IPS-18a (cell line): Measurements from ENCODE around the gene TEX2.
"Not testable (repeated sequence)": the region's sequence is repeated elsewhere in the genome, so short reads cannot be mapped to it uniquely, and the experiment has no call there.

ENCODE experiments used
- H3K27ac ChIP-seq: one replicate; pipeline ENCODE4 v1.5.1; 2013; ENCODE audit warnings: low read length
- H3K27me3 ChIP-seq: one replicate; pipeline ENCODE4 v1.6.1; 2013; ENCODE audit warnings: mild to moderate bottlenecking, low read length; ENCODE audit not compliant: control insufficient read depth, insufficient read depth
- H3K36me3 ChIP-seq: one replicate; pipeline ENCODE4 v1.6.1; 2013; ENCODE audit warnings: low read depth, low read length; ENCODE audit not compliant: control insufficient read depth
- H3K4me1 ChIP-seq: one replicate; pipeline ENCODE4 v1.6.1; 2013; ENCODE audit warnings: low read depth, low read length; ENCODE audit not compliant: control insufficient read depth
- H3K4me3 ChIP-seq: one replicate; pipeline ENCODE4 v1.5.1; 2013; ENCODE audit warnings: low read length
- H3K9ac ChIP-seq: one replicate; pipeline ENCODE4 v1.6.1; 2013; ENCODE audit warnings: mild to moderate bottlenecking, low read length, moderate library complexity
- H3K9me3 ChIP-seq: one replicate; pipeline ENCODE4 v1.6.1; 2013; ENCODE audit warnings: low read depth, low read length; ENCODE audit not compliant: control insufficient read depth

Gene TEX2

GRCh38 chr17:64173646-64174045 lies 89.4 kb downstream of the TEX2 start:
- Histone ChIP-seq H3K27ac (no peak overlapping the region), H3K36me3 (no peaks in the 10 kb centered on the region), H3K9me3 (no peaks in the 10 kb centered on the region), H3K4me3 (no peak overlapping the region), H3K4me1 (no peaks in the 10 kb centered on the region), H3K9ac (no peak overlapping the region), H3K27me3 (no peaks in the 10 kb centered on the region)

- Histone ChIP-seq H3K36me3 (no peaks in the 10 kb centered on the region), H3K27ac (no peak overlapping the region), H3K4me3 (no peak overlapping the region), H3K9me3 (no peaks in the 10 kb centered on the region), H3K27me3 (no peaks in the 10 kb centered on the region), H3K9ac (no peak overlapping the region), H3K4me1 (no peaks in the 10 kb centered on the region)
These were observed 90.5 kb downstream of the TEX2 start for GRCh38 chr17:64172510-64172909.

GRCh38 chr17:64171041-64171440 lies 92.0 kb downstream of the TEX2 start:
- H3K4me1 ChIP-seq, result no peaks in the 10 kb centered on the region
- H3K27me3 ChIP-seq, result no peaks in the 10 kb centered on the region
- no peak overlapping the region for H3K27ac ChIP-seq
- no peak overlapping the region for H3K4me3 ChIP-seq
- H3K9ac ChIP-seq, result no peak overlapping the region
- no peaks in the 10 kb centered on the region for H3K9me3 ChIP-seq
- no peaks in the 10 kb centered on the region for H3K36me3 ChIP-seq

- no peak overlapping the region for H3K27ac ChIP-seq
- no peak overlapping the region for H3K4me3 ChIP-seq
- no peaks in the 10 kb centered on the region for H3K4me1 ChIP-seq
- H3K9ac ChIP-seq, result no peak overlapping the region
- no peaks in the 10 kb centered on the region for H3K36me3 ChIP-seq
- no peaks in the 10 kb centered on the region for H3K27me3 ChIP-seq
- H3K9me3 ChIP-seq, result no peaks in the 10 kb centered on the region
These were observed 92.8 kb downstream of the TEX2 start for GRCh38 chr17:64170286-64170685.

- H3K9ac ChIP-seq, H3K27ac ChIP-seq, H3K36me3 ChIP-seq, H3K9me3 ChIP-seq, H3K4me1 ChIP-seq, H3K4me3 ChIP-seq, H3K27me3 ChIP-seq: not testable (repeated sequence)
These were observed 95.4 kb downstream of the TEX2 start for GRCh38 chr17:64167666-64168065.

- Histone ChIP-seq H3K4me3 (no peak overlapping the region), H3K4me1 (no peaks in the 10 kb centered on the region), H3K36me3 (no peaks in the 10 kb centered on the region), H3K9me3 (no peaks in the 10 kb centered on the region), H3K27ac (no peak overlapping the region), H3K27me3 (no peaks in the 10 kb centered on the region), H3K9ac (no peak overlapping the region)
These were observed 96.2 kb downstream of the TEX2 start for GRCh38 chr17:64166876-64167275.

- no peaks in the 10 kb centered on the region for H3K4me1 ChIP-seq
- no peak overlapping the region for H3K9ac ChIP-seq
- H3K4me3 ChIP-seq, result no peak overlapping the region
- H3K9me3 ChIP-seq, result no peaks in the 10 kb centered on the region
- H3K27ac ChIP-seq, result no peak overlapping the region
- no peaks in the 10 kb centered on the region for H3K36me3 ChIP-seq
- H3K27me3 ChIP-seq, result no peaks in the 10 kb centered on the region
These were observed 97.7 kb downstream of the TEX2 start for GRCh38 chr17:64165347-64165746.

GRCh38 chr17:64164596-64165285 lies 98.3 kb downstream of the TEX2 start:
- Histone ChIP-seq H3K9ac (no peak overlapping the region), H3K9me3 (no peaks in the 10 kb centered on the region), H3K36me3 (no peaks in the 10 kb centered on the region), H3K27me3 (no peaks in the 10 kb centered on the region), H3K27ac (no peak overlapping the region), H3K4me1 (no peaks in the 10 kb centered on the region), H3K4me3 (no peak overlapping the region)

GRCh38 chr17:64163468-64163867 lies 99.6 kb downstream of the TEX2 start:
- Histone ChIP-seq H3K4me3 (no peak overlapping the region), H3K36me3 (no peaks in the 10 kb centered on the region), H3K4me1 (no peaks in the 10 kb centered on the region), H3K9me3 (no peaks in the 10 kb centered on the region), H3K27ac (no peak overlapping the region), H3K27me3 (no peaks in the 10 kb centered on the region), H3K9ac (no peak overlapping the region)

GRCh38 chr17:64162554-64162953 lies 100.5 kb downstream of the TEX2 start:
- Histone ChIP-seq H3K9me3 (no peaks in the 10 kb centered on the region), H3K4me3 (no peak overlapping the region), H3K27ac (no peak overlapping the region), H3K4me1 (peaks cover 4% of the 10 kb centered on the region), H3K27me3 (no peaks in the 10 kb centered on the region), H3K36me3 (no peaks in the 10 kb centered on the region), H3K9ac (no peak overlapping the region)

- no peaks in the 10 kb centered on the region for H3K9me3 ChIP-seq
- H3K27me3 ChIP-seq, result no peaks in the 10 kb centered on the region
- no peak overlapping the region for H3K9ac ChIP-seq
- no peak overlapping the region for H3K4me3 ChIP-seq
- no peak overlapping the region for H3K27ac ChIP-seq
- H3K36me3 ChIP-seq, result no peaks in the 10 kb centered on the region
- H3K4me1 ChIP-seq, result peaks cover 4% of the 10 kb centered on the region
These were observed 101.5 kb downstream of the TEX2 start for GRCh38 chr17:64161380-64162176.

GRCh38 chr17:64160378-64160777 lies 102.7 kb downstream of the TEX2 start:
- H3K9ac ChIP-seq, result no peak overlapping the region
- no peaks in the 10 kb centered on the region for H3K27me3 ChIP-seq
- peaks cover 7% of the 10 kb centered on the region for H3K4me1 ChIP-seq
- no peak overlapping the region for H3K27ac ChIP-seq
- H3K9me3 ChIP-seq, result no peaks in the 10 kb centered on the region
- H3K4me3 ChIP-seq, result no peak overlapping the region
- no peaks in the 10 kb centered on the region for H3K36me3 ChIP-seq
